Lower leg skin (tissue), 3 donors: Measurements from ENCODE around the gene C4B.

Source experiments
- POLR2A ChIP-seq, 2 donors: fragments of 450-650 bp; IDR thresholded peaks; one replicate each; pipeline ENCODE4 v1.6.1; 2016 to 2017; ENCODE audit warnings: antibody characterized with exemption in 2 of 2, mild to moderate bottlenecking in 1 of 2, moderate library complexity in 1 of 2
- TF ChIP-seq, protein P1 (sequence below), 3 donors: fragments of 450-650 bp; IDR thresholded peaks; one replicate each; pipeline ENCODE4 v1.5.1; 2016; ENCODE audit warnings: antibody characterized with exemption in 3 of 3, mild to moderate bottlenecking in 3 of 3, moderate library complexity in 2 of 3

DNA sequence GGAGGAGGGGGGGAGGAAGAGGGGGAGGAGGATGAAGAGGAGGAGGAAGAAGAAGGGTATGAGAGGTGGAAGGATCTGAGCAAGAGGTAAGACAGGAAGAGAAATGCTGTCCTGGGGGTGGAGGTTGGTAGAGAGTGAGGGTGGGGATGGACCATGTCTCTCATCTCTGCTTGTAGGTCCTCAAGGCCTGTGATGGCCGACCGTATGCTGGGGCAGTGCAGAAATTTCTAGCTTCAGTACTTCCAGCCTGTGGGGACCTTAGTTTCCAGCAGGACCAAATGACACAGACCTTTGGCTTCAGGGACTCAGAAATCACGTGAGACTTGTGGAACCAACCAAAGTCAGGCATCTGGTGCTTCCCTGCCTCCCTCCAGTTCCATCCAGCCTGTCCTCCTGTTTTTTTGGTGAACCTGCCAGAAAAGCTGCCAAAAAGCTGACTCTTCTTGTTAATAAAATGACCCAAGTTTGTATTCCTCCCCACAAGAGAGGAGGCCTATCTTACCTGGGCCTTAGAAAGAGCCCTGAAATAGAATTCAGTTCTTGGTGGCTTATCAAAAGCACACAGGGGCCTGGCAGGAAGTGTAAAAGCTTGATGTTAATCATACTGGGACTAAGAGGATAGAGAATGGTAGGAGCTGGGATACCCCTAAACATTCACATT, 35.2 kb upstream of the C4B start:
- TF ChIP-seq, protein P1, sequence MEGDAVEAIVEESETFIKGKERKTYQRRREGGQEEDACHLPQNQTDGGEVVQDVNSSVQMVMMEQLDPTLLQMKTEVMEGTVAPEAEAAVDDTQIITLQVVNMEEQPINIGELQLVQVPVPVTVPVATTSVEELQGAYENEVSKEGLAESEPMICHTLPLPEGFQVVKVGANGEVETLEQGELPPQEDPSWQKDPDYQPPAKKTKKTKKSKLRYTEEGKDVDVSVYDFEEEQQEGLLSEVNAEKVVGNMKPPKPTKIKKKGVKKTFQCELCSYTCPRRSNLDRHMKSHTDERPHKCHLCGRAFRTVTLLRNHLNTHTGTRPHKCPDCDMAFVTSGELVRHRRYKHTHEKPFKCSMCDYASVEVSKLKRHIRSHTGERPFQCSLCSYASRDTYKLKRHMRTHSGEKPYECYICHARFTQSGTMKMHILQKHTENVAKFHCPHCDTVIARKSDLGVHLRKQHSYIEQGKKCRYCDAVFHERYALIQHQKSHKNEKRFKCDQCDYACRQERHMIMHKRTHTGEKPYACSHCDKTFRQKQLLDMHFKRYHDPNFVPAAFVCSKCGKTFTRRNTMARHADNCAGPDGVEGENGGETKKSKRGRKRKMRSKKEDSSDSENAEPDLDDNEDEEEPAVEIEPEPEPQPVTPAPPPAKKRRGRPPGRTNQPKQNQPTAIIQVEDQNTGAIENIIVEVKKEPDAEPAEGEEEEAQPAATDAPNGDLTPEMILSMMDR (IDR thresholded peaks at IDR 0.05), result no peak
- no peak for TF ChIP-seq POLR2A (IDR thresholded peaks at IDR 0.05)
